ENCODE data around the gene SLC9C1. TPM values are rescaled to one million over a fixed set of nuclear protein-coding genes. Genes with fewer than 3 reads are reported as not detected.
"Not testable (repeated sequence)": the region's sequence is repeated elsewhere in the genome, so short reads cannot be mapped to it uniquely, and the experiment has no call there.

Gene SLC9C1
- total RNA-seq, 1 experiment from 2014 or later: not detected

- H3K4me1 ChIP-seq (ENCODE audit: insufficient read depth, low read length, poor library complexity, severe bottlenecking): no peaks in the 10 kb centered on the region
- no peaks in the 10 kb centered on the region for H3K9me3 ChIP-seq (ENCODE audit: low read depth, low read length, poor library complexity, severe bottlenecking)
- H3K4me3 ChIP-seq (ENCODE audit: low read depth, low read length, poor library complexity, severe bottlenecking): no peak overlapping the region
- no peak for DNase-seq (ENCODE audit: low spot score)
- ChIA-PET POLR2A (ENCODE audit: low non-redundant PET) (no interaction called here), CTCF (no interaction called here)
- peaks cover 6% of the 10 kb centered on the region for H3K27me3 ChIP-seq (replicated peaks; ENCODE audit: insufficient read depth, low read depth, low read length, poor library complexity)
- intact Hi-C loops (cut with micrococcal nuclease; ENCODE audit: unreplicated experiment): no loop called here
- BruUV-seq (replicated peaks): no TSS peak
- TF ChIP-seq CTCF (conservative IDR thresholded peaks at IDR 0.05; ENCODE audit: low read depth, low read length): no peak
- TF ChIP-seq EZH2 (IDR thresholded peaks at IDR 0.05; ENCODE audit: borderline replicate concordance, low read depth, low read length, poor library complexity, severe bottlenecking): no peak
- H3K36me3 ChIP-seq (ENCODE audit: insufficient read depth, low read length, poor library complexity, severe bottlenecking): no peaks in the 10 kb centered on the region
- no peak overlapping the region for H3K27ac ChIP-seq (ENCODE audit: low read depth, low read length, poor library complexity, severe bottlenecking)
These were observed 94.2 kb downstream of the SLC9C1 start for GRCh38 chr3:112199622-112200316.

GRCh38 chr3:112197131-112197530, 96.9 kb downstream of the SLC9C1 start:
- peaks cover 6% of the 10 kb centered on the region for H3K27me3 ChIP-seq (replicated peaks; ENCODE audit: insufficient read depth, low read depth, low read length, poor library complexity)
- TF ChIP-seq CTCF (conservative IDR thresholded peaks at IDR 0.05; ENCODE audit: low read depth, low read length) (no peak), EZH2 (IDR thresholded peaks at IDR 0.05; ENCODE audit: borderline replicate concordance, low read depth, low read length, poor library complexity, severe bottlenecking) (no peak)
- no peak overlapping the region for H3K27ac ChIP-seq (ENCODE audit: low read depth, low read length, poor library complexity, severe bottlenecking)
- peaks cover 5% of the 10 kb centered on the region for H3K9me3 ChIP-seq (ENCODE audit: low read depth, low read length, poor library complexity, severe bottlenecking)
- H3K36me3 ChIP-seq (ENCODE audit: insufficient read depth, low read length, poor library complexity, severe bottlenecking): no peaks in the 10 kb centered on the region
- CTCF ChIA-PET: interaction anchor here (0.7 kb wide), 1 partner anchor 247 kb away, joined by 4 read pairs; no protein-coding TSS in a partner anchor
- no TSS peak for BruUV-seq (replicated peaks)
- no peak overlapping the region for H3K4me3 ChIP-seq (ENCODE audit: low read depth, low read length, poor library complexity, severe bottlenecking)
- POLR2A ChIA-PET (ENCODE audit: low non-redundant PET): no interaction called here
- H3K4me1 ChIP-seq (ENCODE audit: insufficient read depth, low read length, poor library complexity, severe bottlenecking): no peaks in the 10 kb centered on the region
- DNase-seq (ENCODE audit: low spot score): no peak
- intact Hi-C loops (cut with micrococcal nuclease; ENCODE audit: unreplicated experiment): no loop called here

DNA sequence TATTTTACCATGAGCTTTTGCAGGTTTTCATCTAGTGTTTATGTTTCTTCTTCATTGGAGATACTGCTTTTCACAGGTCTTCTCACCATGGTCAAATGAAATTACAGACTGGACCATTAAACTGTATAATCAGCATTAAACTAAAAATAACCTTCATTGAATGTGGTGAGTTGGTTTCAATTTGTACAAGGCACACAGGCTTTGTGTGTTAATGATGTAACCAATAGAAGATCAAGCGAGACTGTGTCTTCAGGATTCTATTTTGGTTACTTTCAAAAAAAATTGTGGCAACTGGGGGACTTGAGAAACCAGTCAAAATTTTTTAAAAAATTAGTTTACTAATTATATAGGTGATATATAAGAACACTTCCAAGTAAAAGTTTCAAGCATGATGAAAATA, 106.7 kb downstream of the SLC9C1 start:
- Histone ChIP-seq H3K9me3 (ENCODE audit: low read depth, low read length, poor library complexity, severe bottlenecking) (no peaks in the 10 kb centered on the region), H3K4me1 (ENCODE audit: insufficient read depth, low read length, poor library complexity, severe bottlenecking) (no peaks in the 10 kb centered on the region), H3K4me3 (ENCODE audit: low read depth, low read length, poor library complexity, severe bottlenecking) (no peak overlapping the region), H3K36me3 (ENCODE audit: insufficient read depth, low read length, poor library complexity, severe bottlenecking) (no peaks in the 10 kb centered on the region), H3K27me3 (replicated peaks; ENCODE audit: insufficient read depth, low read depth, low read length, poor library complexity) (no peaks in the 10 kb centered on the region), H3K27ac (ENCODE audit: low read depth, low read length, poor library complexity, severe bottlenecking) (no peak overlapping the region)
- no peak for TF ChIP-seq CTCF (conservative IDR thresholded peaks at IDR 0.05; ENCODE audit: low read depth, low read length)
- TF ChIP-seq EZH2 (IDR thresholded peaks at IDR 0.05; ENCODE audit: borderline replicate concordance, low read depth, low read length, poor library complexity, severe bottlenecking): no peak
- no TSS peak for BruUV-seq (replicated peaks)
- ChIA-PET POLR2A (ENCODE audit: low non-redundant PET) (no interaction called here), CTCF (no interaction called here)
- intact Hi-C loops (cut with micrococcal nuclease; ENCODE audit: unreplicated experiment): no loop called here
- DNase-seq (ENCODE audit: low spot score): no peak

GRCh38 chr3:112185423-112186035, 108.5 kb downstream of the SLC9C1 start:
- H3K36me3 ChIP-seq (ENCODE audit: insufficient read depth, low read length, poor library complexity, severe bottlenecking); CTCF ChIA-PET; H3K9me3 ChIP-seq (ENCODE audit: low read depth, low read length, poor library complexity, severe bottlenecking); POLR2A ChIA-PET (ENCODE audit: low non-redundant PET); H3K27ac ChIP-seq (ENCODE audit: low read depth, low read length, poor library complexity, severe bottlenecking); DNase-seq (ENCODE audit: low spot score); H3K27me3 ChIP-seq (replicated peaks; ENCODE audit: insufficient read depth, low read depth, low read length, poor library complexity); intact Hi-C loops (cut with micrococcal nuclease; ENCODE audit: unreplicated experiment); H3K4me1 ChIP-seq (ENCODE audit: insufficient read depth, low read length, poor library complexity, severe bottlenecking); H3K4me3 ChIP-seq (ENCODE audit: low read depth, low read length, poor library complexity, severe bottlenecking); BruUV-seq (replicated peaks): not testable (repeated sequence)

All from A673 (cell line).